ENCODE data around the gene TMEM54. TPM values are rescaled to one million over a fixed set of nuclear protein-coding genes. Genes with fewer than 3 reads are reported as not detected.

The TMEM54 gene
- total and polyA plus RNA-seq, 2 donors (not counting 1 experiment from before 2014, with no cell fraction given): 0.13 TPM; not detected in 1

GRCh38 chr1:32915766-32916706 lies 14.8 kb upstream of the TMEM54 start:
- intact Hi-C loops (cut with micrococcal nuclease): no loop called here
- H3K4me1 Mint-ChIP-seq: no peaks in the 10 kb centered on the region
- Histone ChIP-seq H2AFZ (ENCODE audit: insufficient read depth, low read depth, low read length, poor library complexity, severe bottlenecking) (no peak overlapping the region), H3K36me3 (replicated peaks in 1 of 2; ENCODE audit: control extremely low read depth in 1 of 2, control insufficient read depth in 1 of 2, extremely low read depth in 1 of 2, insufficient read depth in 2 of 2, low read length in 1 of 2) (no peaks in the 10 kb centered on the region), H3K9me3 (ENCODE audit: control extremely low read depth in 1 of 3, control insufficient read depth in 2 of 3, insufficient read depth in 1 of 3, low read length in 2 of 3) (peaks cover 0 to 3% (median 0%) of the 10 kb centered on the region in 3 donors), H3K4me2 (replicated peaks; ENCODE audit: low read depth, low read length, poor library complexity, severe bottlenecking) (no peak overlapping the region), H3K4me3 (ENCODE audit: control extremely low read depth in 1 of 5, extremely low read depth in 1 of 5, insufficient read depth in 1 of 5, low read depth in 2 of 5, low read length in 4 of 5) (no peak overlapping the region), H3K27ac (ENCODE audit: low read length in 2 of 2) (no peak overlapping the region), H4K20me1 (ENCODE audit: control insufficient read depth, insufficient read depth, low read length, poor library complexity, severe bottlenecking) (no peaks in the 10 kb centered on the region), H3K79me2 (ENCODE audit: control insufficient read depth, insufficient read depth, low read length) (no peaks in the 10 kb centered on the region), H3K9ac (ENCODE audit: low read length) (no peak overlapping the region), H3K4me1 (ENCODE audit: control insufficient read depth in 2 of 2, insufficient read depth in 2 of 2, low read length in 2 of 2) (no peaks in the 10 kb centered on the region), H3K27me3 (replicated peaks in 1 of 4; ENCODE audit: control extremely low read depth in 1 of 4, control insufficient read depth in 3 of 4, insufficient read depth in 4 of 4, low read length in 3 of 4) (peaks cover 0 to 38% (median 9%) of the 10 kb centered on the region in 4 experiments)
- ATAC-seq (ENCODE audit: low read depth) (no peak), DNase-seq (no peak)
- TF ChIP-seq EZH2 (IDR thresholded peaks at IDR 0.05; ENCODE audit: borderline replicate concordance, insufficient read depth, low read depth, low read length, poor library complexity, severe bottlenecking): no peak
- TF ChIP-seq CTCF (IDR thresholded peaks at IDR 0.05): no peak
- POLR2A ChIA-PET: no interaction called here
- no peak overlapping the region for H3K4me3 Mint-ChIP-seq
- H3K27ac Mint-ChIP-seq: no peak overlapping the region
- no peaks in the 10 kb centered on the region for H3K9me3 Mint-ChIP-seq (ENCODE audit: insufficient read depth)
- peaks cover 37% of the 10 kb centered on the region for H3K27me3 Mint-ChIP-seq
- 94% methylated on average over 5 of the region's 12 CpGs for WGBS (ENCODE audit: insufficient coverage)
- CTCF ChIA-PET: interaction anchor here (0.6 kb wide), 1 partner anchor 17 kb away, joined by 4 read pairs; no protein-coding TSS in a partner anchor

DNA sequence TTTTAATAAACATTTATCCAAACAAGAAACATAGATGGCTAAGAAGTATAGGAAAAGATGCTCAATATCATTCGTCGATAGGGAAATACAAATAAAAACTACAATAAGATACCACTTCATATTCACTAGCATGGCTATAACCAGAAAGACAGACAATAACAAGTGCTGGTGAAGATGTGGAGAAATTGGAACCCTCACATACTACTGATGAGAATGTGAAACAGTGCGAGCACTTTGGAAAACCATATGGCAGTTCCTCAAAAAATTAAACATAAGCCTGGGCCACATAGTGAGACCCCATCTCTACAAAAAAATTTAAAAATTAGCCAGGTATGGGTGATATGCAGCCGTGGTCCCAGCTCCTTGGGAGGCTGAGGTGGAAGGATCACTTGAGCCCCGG lies 9.1 kb upstream of the TMEM54 start:
- ATAC-seq (ENCODE audit: low read depth): no peak
- H3K9me3 Mint-ChIP-seq (ENCODE audit: insufficient read depth): no peaks in the 10 kb centered on the region
- no peaks in the 10 kb centered on the region for H3K4me1 Mint-ChIP-seq
- H3K4me2 ChIP-seq (replicated peaks; ENCODE audit: low read depth, low read length, poor library complexity, severe bottlenecking): no peak overlapping the region
- H3K4me3 Mint-ChIP-seq: no peak overlapping the region
- no peaks in the 10 kb centered on the region for H4K20me1 ChIP-seq (ENCODE audit: control insufficient read depth, insufficient read depth, low read length, poor library complexity, severe bottlenecking)
- H3K4me3 ChIP-seq (ENCODE audit: control extremely low read depth in 1 of 5, extremely low read depth in 1 of 5, insufficient read depth in 1 of 5, low read depth in 2 of 5, low read length in 4 of 5): no peak overlapping the region
- TF ChIP-seq EZH2 (IDR thresholded peaks at IDR 0.05; ENCODE audit: borderline replicate concordance, insufficient read depth, low read depth, low read length, poor library complexity, severe bottlenecking): no peak
- TF ChIP-seq CTCF (IDR thresholded peaks at IDR 0.05): no peak
- peaks cover 20% of the 10 kb centered on the region for H3K27me3 Mint-ChIP-seq
- no peak overlapping the region for H2AFZ ChIP-seq (ENCODE audit: insufficient read depth, low read depth, low read length, poor library complexity, severe bottlenecking)
- no CpG with 5 or more reads among the region's 5 CpGs for WGBS (ENCODE audit: insufficient coverage)
- H3K27me3 ChIP-seq (replicated peaks in 1 of 4; ENCODE audit: control extremely low read depth in 1 of 4, control insufficient read depth in 3 of 4, insufficient read depth in 4 of 4, low read length in 3 of 4): peaks cover 0 to 9% (median 2%) of the 10 kb centered on the region in 4 experiments
- intact Hi-C loops (cut with micrococcal nuclease): no loop called here
- peaks cover 0 to 1% (median 0%) of the 10 kb centered on the region in 3 donors for H3K9me3 ChIP-seq (ENCODE audit: control extremely low read depth in 1 of 3, control insufficient read depth in 2 of 3, insufficient read depth in 1 of 3, low read length in 2 of 3)
- no peak for DNase-seq
- POLR2A ChIA-PET: no interaction called here
- CTCF ChIA-PET: no interaction called here
- H3K4me1 ChIP-seq (ENCODE audit: control insufficient read depth in 2 of 2, insufficient read depth in 2 of 2, low read length in 2 of 2): no peaks in the 10 kb centered on the region
- H3K9ac ChIP-seq (ENCODE audit: low read length): no peak overlapping the region
- no peak overlapping the region for H3K27ac ChIP-seq (ENCODE audit: low read length in 2 of 2)
- H3K27ac Mint-ChIP-seq: no peak overlapping the region
- no peaks in the 10 kb centered on the region for H3K79me2 ChIP-seq (ENCODE audit: control insufficient read depth, insufficient read depth, low read length)
- no peaks in the 10 kb centered on the region for H3K36me3 ChIP-seq (replicated peaks in 1 of 2; ENCODE audit: control extremely low read depth in 1 of 2, control insufficient read depth in 1 of 2, extremely low read depth in 1 of 2, insufficient read depth in 2 of 2, low read length in 1 of 2)
